Trophoblast cell (in vitro differentiated cells and primary cell): ENCODE measurements around the gene BTBD8.

Source experiments
- DNase-seq, 2 donors: peaks; one replicate each; pipeline ENCODE4 v3.0.0-alpha.2; 2016
- H2AFZ ChIP-seq: 2 replicates; pipeline ENCODE4 v1.6.1; 2013; ENCODE audit warnings: low read length, moderate library complexity, mild to moderate bottlenecking; ENCODE audit not compliant: insufficient read depth, poor library complexity
- H2AK5ac ChIP-seq: 2 replicates; pipeline ENCODE4 v1.6.1; 2013; ENCODE audit warnings: mild to moderate bottlenecking, low read length
- H2BK120ac ChIP-seq: 2 replicates; pipeline ENCODE4 v1.6.1; 2013; ENCODE audit warnings: low read length, mild to moderate bottlenecking, moderate library complexity; ENCODE audit not compliant: insufficient read depth, poor library complexity
- H2BK12ac ChIP-seq: 2 replicates; pipeline ENCODE4 v1.6.1; 2013; ENCODE audit warnings: mild to moderate bottlenecking, low read length, moderate library complexity
- H2BK5ac ChIP-seq: 2 replicates; pipeline ENCODE4 v1.6.1; 2013; ENCODE audit warnings: low read length, low read depth, moderate library complexity, mild to moderate bottlenecking; ENCODE audit not compliant: poor library complexity
- H3K14ac ChIP-seq: 2 replicates; pipeline ENCODE4 v1.6.1; 2013; ENCODE audit warnings: mild to moderate bottlenecking, low read length
- H3K18ac ChIP-seq: 2 replicates; pipeline ENCODE4 v1.6.1; 2013; ENCODE audit warnings: mild to moderate bottlenecking, low read length
- H3K23ac ChIP-seq: 2 replicates; pipeline ENCODE4 v1.6.1; 2013; ENCODE audit warnings: low read length
- H3K27ac ChIP-seq: 2 replicates; pipeline ENCODE4 v1.5.1; 2013; ENCODE audit warnings: low read depth, mild to moderate bottlenecking, inconsistent platforms, low read length, moderate library complexity
- H3K27me3 ChIP-seq: 2 replicates; pipeline ENCODE4 v1.6.1; 2013; ENCODE audit warnings: inconsistent platforms, mild to moderate bottlenecking, low read length, moderate library complexity; ENCODE audit not compliant: insufficient read depth
- H3K36me3 ChIP-seq, 2 experiments: 1 replicate in 1 of 2; 2 replicates in 1 of 2; pipeline ENCODE4 v1.6.1; 2013; ENCODE audit warnings: low read length in 2 of 2, mild to moderate bottlenecking in 2 of 2, moderate library complexity in 1 of 2; ENCODE audit not compliant: insufficient read depth in 2 of 2, control insufficient read depth in 1 of 2
- H3K4ac ChIP-seq: 2 replicates; pipeline ENCODE4 v1.6.1; 2013; ENCODE audit warnings: low read depth, mild to moderate bottlenecking, low read length, moderate library complexity
- H3K4me1 ChIP-seq, 2 experiments: 1 replicate in 1 of 2; 2 replicates in 1 of 2; pipeline ENCODE4 v1.6.1; 2013; ENCODE audit warnings: low read length in 2 of 2, mild to moderate bottlenecking in 2 of 2, moderate library complexity in 1 of 2; ENCODE audit not compliant: insufficient read depth in 2 of 2, control insufficient read depth in 1 of 2
- H3K4me2 ChIP-seq: 2 replicates; pipeline ENCODE4 v1.6.1; 2013; ENCODE audit warnings: inconsistent platforms, mild to moderate bottlenecking, low read length, moderate library complexity
- H3K4me3 ChIP-seq: 2 replicates; pipeline ENCODE4 v1.5.1; 2013; ENCODE audit warnings: mild to moderate bottlenecking, low read depth, low read length, inconsistent platforms
- H3K79me1 ChIP-seq: one replicate; pipeline ENCODE4 v1.6.1; 2013; ENCODE audit warnings: low read length
- H3K79me2 ChIP-seq: 2 replicates; pipeline ENCODE4 v1.6.1; 2013; ENCODE audit warnings: low read length, mild to moderate bottlenecking; ENCODE audit not compliant: control insufficient read depth, insufficient read depth, poor library complexity
- H3K9ac ChIP-seq: 2 replicates; pipeline ENCODE4 v1.6.1; 2013; ENCODE audit warnings: mild to moderate bottlenecking, low read length
- H3K9me3 ChIP-seq: 2 replicates; pipeline ENCODE4 v1.6.1; 2013; ENCODE audit warnings: low read depth, mild to moderate bottlenecking, control low read depth, inconsistent platforms, low read length; ENCODE audit not compliant: insufficient read depth
- H4K12ac ChIP-seq: 2 replicates; pipeline ENCODE4 v1.6.1; 2013; ENCODE audit warnings: low read depth, mild to moderate bottlenecking, low read length, moderate library complexity
- H4K8ac ChIP-seq: 2 replicates; pipeline ENCODE4 v1.6.1; 2013; ENCODE audit warnings: low read depth, mild to moderate bottlenecking, low read length, moderate library complexity
- H4K91ac ChIP-seq: one replicate; pipeline ENCODE4 v1.6.1; 2013; ENCODE audit warnings: low read depth, mild to moderate bottlenecking, low read length, moderate library complexity
- WGBS: extraction: QIAGEN DNeasy Blood & Tissue Kit; methylation state at CpG from one replicate; pipeline ENCODE4 v1.1.7; 2013; ENCODE audit warnings: missing lambda C conversion rate; ENCODE audit not compliant: insufficient read length, insufficient coverage; ENCODE audit errors: extremely low coverage; 5-methylcytosine and 5-hydroxymethylcytosine counted together

The BTBD8 gene

DNA sequence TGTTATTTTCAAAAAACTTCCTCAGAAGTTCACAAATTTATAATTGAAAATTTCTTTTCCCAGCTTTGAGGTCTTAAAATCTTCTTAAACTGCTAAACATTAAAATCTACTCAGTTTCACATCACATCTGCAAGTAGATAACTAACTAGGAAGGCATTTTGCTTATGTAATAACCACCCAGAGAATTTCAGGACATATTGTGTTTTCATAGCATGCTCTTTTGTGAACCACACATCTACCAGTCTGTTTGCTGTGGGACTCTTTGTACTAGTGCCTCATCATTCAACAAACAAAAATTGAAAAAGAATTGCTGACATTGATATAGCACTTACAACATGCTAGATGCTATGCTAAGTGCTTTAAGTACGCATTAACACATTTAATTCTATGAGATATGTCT is 105.9 kb downstream of the BTBD8 start:
- H3K4ac ChIP-seq = no peak overlapping the region
- H3K9ac ChIP-seq = no peak overlapping the region
- H3K27ac ChIP-seq = no peak overlapping the region
- H3K4me3 ChIP-seq = no peak overlapping the region
- H2BK5ac ChIP-seq = no peak overlapping the region
- H3K4me1 ChIP-seq = no peaks in the 10 kb centered on the region
- H3K4me2 ChIP-seq = no peak overlapping the region
- no peak for DNase-seq
- H3K27me3 ChIP-seq = no peaks in the 10 kb centered on the region
- no peak overlapping the region for H3K18ac ChIP-seq
- H2AK5ac ChIP-seq = no peak overlapping the region
- no peaks in the 10 kb centered on the region for H3K79me2 ChIP-seq
- no CpG with 5 or more reads among the region's 1 CpG for WGBS
- no peak overlapping the region for H3K14ac ChIP-seq
- no peak overlapping the region for H2AFZ ChIP-seq
- no peak overlapping the region for H4K8ac ChIP-seq
- no peaks in the 10 kb centered on the region for H3K79me1 ChIP-seq
- H3K9me3 ChIP-seq = no peaks in the 10 kb centered on the region
- no peak overlapping the region for H3K23ac ChIP-seq
- no peak overlapping the region for H2BK12ac ChIP-seq
- no peak overlapping the region for H2BK120ac ChIP-seq
- H4K91ac ChIP-seq = no peak overlapping the region
- no peaks in the 10 kb centered on the region for H3K36me3 ChIP-seq
- H4K12ac ChIP-seq = no peak overlapping the region

DNA sequence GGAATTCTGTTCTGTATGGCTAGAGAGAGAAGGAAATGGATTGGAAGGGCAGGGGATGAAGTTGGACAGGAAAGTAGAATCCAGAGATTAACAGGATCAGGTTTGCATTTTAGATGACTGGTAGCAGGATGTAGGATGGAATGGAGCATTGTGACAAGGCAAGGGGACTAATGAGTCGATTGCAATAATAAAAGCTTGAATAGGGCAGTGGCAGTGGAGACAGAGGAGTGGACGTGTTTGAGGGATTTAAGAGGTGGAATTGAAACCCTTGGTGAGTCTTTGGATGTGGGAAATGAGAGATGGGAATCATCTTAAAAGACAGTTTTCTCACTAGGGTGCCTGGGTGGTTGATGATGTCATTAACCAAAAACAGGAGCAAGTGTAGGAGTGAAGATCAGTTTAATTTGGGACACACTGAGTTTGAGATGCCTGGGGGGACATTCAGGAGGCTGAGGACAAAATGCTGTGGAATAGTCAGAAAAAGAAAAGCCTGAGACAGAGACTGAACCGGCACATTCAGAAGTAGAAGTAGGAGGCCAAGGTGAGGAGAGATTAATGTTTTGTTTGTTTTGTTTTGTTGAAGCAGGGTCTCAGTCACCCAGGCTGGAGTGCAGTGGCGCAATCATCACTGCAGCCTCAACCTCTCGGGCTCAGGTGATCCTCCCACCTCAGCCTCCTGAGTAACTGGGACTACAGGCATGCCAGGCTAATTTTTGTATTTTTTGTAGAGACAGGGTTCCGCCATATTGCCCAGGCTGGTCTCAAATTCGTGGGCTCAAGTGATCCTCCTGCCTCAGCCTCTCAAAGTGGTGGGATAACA is 108.5 kb downstream of the BTBD8 start:
- Histone ChIP-seq H3K36me3 (no peaks in the 10 kb centered on the region), H3K9ac (no peak overlapping the region), H3K4me3 (no peak overlapping the region), H4K12ac (no peak overlapping the region), H2BK5ac (no peak overlapping the region), H3K79me2 (no peaks in the 10 kb centered on the region), H3K14ac (no peak overlapping the region), H3K18ac (no peak overlapping the region), H3K4ac (no peak overlapping the region), H3K4me2 (no peak overlapping the region), H3K27me3 (no peaks in the 10 kb centered on the region), H3K79me1 (no peaks in the 10 kb centered on the region), H3K9me3 (no peaks in the 10 kb centered on the region), H2BK12ac (no peak overlapping the region), H3K23ac (no peak overlapping the region), H3K4me1 (no peaks in the 10 kb centered on the region), H2BK120ac (no peak overlapping the region), H4K91ac (no peak overlapping the region), H3K27ac (no peak overlapping the region), H2AK5ac (no peak overlapping the region), H2AFZ (no peak overlapping the region), H4K8ac (no peak overlapping the region)
- no CpG with 5 or more reads among the region's 7 CpGs for WGBS
- no peak for DNase-seq

DNA sequence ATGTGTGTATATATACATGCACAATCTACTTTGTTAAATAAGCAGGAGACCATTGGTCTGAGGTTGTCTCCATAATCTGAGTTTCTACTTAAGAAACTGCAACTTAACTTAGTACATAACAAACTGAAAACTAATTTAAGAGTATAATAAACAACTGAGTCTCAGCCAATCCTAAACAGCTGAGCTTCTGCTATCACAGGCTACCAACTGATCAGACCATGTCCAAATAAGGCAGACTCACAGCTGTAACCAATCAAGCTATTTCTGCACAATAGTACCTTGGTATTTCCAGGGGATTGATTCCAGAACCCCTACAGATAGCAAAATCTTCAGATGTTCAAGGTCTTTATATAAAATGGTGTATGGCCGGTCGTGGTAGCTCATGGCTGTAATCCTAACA is 111.6 kb downstream of the BTBD8 start:
- no peak overlapping the region for H3K4me2 ChIP-seq
- H3K23ac ChIP-seq = no peak overlapping the region
- no peak overlapping the region for H4K91ac ChIP-seq
- WGBS = no CpG with 5 or more reads among the region's 2 CpGs
- H3K18ac ChIP-seq = no peak overlapping the region
- no peak overlapping the region for H3K4ac ChIP-seq
- H2BK120ac ChIP-seq = no peak overlapping the region
- no peak overlapping the region for H3K9ac ChIP-seq
- no peaks in the 10 kb centered on the region for H3K9me3 ChIP-seq
- H3K79me2 ChIP-seq = no peaks in the 10 kb centered on the region
- no peak overlapping the region for H4K8ac ChIP-seq
- H4K12ac ChIP-seq = no peak overlapping the region
- H3K27ac ChIP-seq = no peak overlapping the region
- no peak overlapping the region for H2BK5ac ChIP-seq
- no peaks in the 10 kb centered on the region for H3K27me3 ChIP-seq
- H3K36me3 ChIP-seq = no peaks in the 10 kb centered on the region
- no peak overlapping the region for H2AK5ac ChIP-seq
- no peak overlapping the region for H2AFZ ChIP-seq
- no peak overlapping the region for H3K14ac ChIP-seq
- no peak overlapping the region for H3K4me3 ChIP-seq
- no peak for DNase-seq
- no peak overlapping the region for H2BK12ac ChIP-seq
- no peaks in the 10 kb centered on the region for H3K4me1 ChIP-seq
- no peaks in the 10 kb centered on the region for H3K79me1 ChIP-seq

DNA sequence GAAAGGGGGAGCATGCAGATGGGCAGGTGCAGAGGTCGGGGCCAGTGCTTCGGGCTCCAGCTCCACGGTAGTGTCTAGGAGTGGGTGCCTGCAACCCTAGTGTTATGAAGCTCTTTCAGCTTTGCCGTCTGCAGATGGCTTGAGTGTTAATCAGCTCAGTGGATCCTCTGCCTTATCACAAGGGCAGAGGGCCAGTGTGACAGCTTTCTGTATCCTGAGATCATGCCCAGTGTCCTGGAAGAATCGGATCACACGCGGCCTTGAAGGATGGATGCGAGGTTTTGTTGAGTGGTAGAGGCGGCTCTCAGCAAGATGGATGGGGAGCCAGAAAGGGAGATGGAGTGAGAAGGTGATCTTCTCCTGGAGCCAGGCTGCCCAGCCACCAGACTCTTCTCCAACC is 112.1 kb downstream of the BTBD8 start:
- Histone ChIP-seq H3K4me2 (no peak overlapping the region), H3K14ac (no peak overlapping the region)
- no CpG with 5 or more reads among the region's 9 CpGs for WGBS

More for the DNA sequence above, 112.1 kb downstream of the BTBD8 start:
- H3K27me3 ChIP-seq = no peaks in the 10 kb centered on the region
- no peak overlapping the region for H2AFZ ChIP-seq
- no peak overlapping the region for H3K9ac ChIP-seq
- H4K8ac ChIP-seq = no peak overlapping the region
- no peaks in the 10 kb centered on the region for H3K9me3 ChIP-seq
- H2BK120ac ChIP-seq = no peak overlapping the region
- no peaks in the 10 kb centered on the region for H3K4me1 ChIP-seq
- no peaks in the 10 kb centered on the region for H3K79me2 ChIP-seq
- no peak overlapping the region for H2AK5ac ChIP-seq
- no peak overlapping the region for H3K27ac ChIP-seq
- DNase-seq = no peak
- H3K4me3 ChIP-seq = no peak overlapping the region
- H4K12ac ChIP-seq = no peak overlapping the region
- H4K91ac ChIP-seq = no peak overlapping the region
- H3K36me3 ChIP-seq = no peaks in the 10 kb centered on the region
- H2BK5ac ChIP-seq = no peak overlapping the region
- no peaks in the 10 kb centered on the region for H3K79me1 ChIP-seq
- H2BK12ac ChIP-seq = no peak overlapping the region
- H3K18ac ChIP-seq = no peak overlapping the region
- H3K23ac ChIP-seq = no peak overlapping the region
- no peak overlapping the region for H3K4ac ChIP-seq
